OCI-LY1 (cell line): ENCODE measurements around the gene WDFY2.

ENCODE experiments used
- CTCF ChIP-seq: fragments of 200-600 bp; sonication (generic), shearing (Covaris generic); IDR thresholded peaks from 2 replicates; pipeline ENCODE4 v1.5.1; 2017; ENCODE audit warnings: mild to moderate bottlenecking, antibody characterized with exemption, low read length, moderate library complexity, mixed read lengths
- EZH2 ChIP-seq: fragments of 200-600 bp; sonication (generic), shearing (Covaris generic); IDR thresholded peaks from 2 replicates; pipeline ENCODE4 v1.8.0; 2017; ENCODE audit warnings: borderline replicate concordance, mixed run types, mild to moderate bottlenecking, antibody characterized with exemption, low read length, moderate library complexity, mixed read lengths

GRCh38 chr13:51681037-51681678, 96.9 kb downstream of the WDFY2 start:
- TF ChIP-seq CTCF (no peak), EZH2 (no peak)
